Posterior cingulate gyrus (tissue), 11 donors: Measurements from ENCODE around the gene P2RX2.

Source experiments
- DNase-seq, 10 donors: peaks; one replicate each; pipeline versions ENCODE4 v3.0.0 to v3.0.0-alpha.2; 2020 to 2021; ENCODE audit warnings: mixed read lengths in 3 of 10
- intact Hi-C: fragments of 100-400 bp; cut with DNase I; formaldehyde crosslinking; loops from one replicate; pipeline ENCODE4 v1.15.1; 2023

P2RX2 gene

GRCh38 chr12:132651444-132652100, 33.0 kb downstream of the P2RX2 start:
- intact Hi-C loops = no loop called here
- peak in 3 of 10 donors; percentile 11 to 56 (median 39) for DNase-seq

DNA sequence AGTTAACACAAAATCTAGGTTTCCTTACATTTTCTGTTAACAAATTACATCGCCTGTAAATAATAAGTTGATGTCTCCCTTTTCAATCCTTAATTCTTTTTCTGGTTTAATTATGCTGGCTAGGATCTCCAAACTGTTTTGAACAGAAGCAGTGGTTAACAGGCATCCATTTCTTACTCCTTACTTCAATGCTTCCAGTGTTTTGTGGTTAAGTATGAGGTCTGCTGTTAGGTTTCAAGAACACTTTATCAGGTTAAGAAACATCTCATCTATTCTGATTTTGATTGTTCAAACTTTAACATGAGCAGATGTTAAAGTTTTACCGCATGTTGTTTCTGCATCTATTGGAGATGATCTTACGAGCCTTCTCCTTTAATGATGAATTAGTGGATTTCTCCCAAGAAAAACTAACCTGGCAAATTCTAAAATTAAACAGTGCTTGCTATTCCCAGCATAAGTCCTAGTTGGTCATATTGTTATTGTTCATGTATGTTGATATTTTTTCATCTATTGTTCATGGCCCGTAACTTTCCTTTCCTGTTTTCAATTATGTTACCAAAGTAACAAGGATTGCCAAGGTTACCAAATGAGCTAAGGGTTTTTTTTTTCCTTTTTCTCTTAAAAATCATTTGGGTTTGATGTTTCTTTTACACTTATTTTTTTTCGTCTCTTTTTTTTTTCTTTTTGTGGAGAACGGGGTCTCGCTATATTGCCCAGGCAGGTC, 35.2 kb downstream of the P2RX2 start:
- DNase-seq = no peak
- intact Hi-C loops = no loop called here

DNA sequence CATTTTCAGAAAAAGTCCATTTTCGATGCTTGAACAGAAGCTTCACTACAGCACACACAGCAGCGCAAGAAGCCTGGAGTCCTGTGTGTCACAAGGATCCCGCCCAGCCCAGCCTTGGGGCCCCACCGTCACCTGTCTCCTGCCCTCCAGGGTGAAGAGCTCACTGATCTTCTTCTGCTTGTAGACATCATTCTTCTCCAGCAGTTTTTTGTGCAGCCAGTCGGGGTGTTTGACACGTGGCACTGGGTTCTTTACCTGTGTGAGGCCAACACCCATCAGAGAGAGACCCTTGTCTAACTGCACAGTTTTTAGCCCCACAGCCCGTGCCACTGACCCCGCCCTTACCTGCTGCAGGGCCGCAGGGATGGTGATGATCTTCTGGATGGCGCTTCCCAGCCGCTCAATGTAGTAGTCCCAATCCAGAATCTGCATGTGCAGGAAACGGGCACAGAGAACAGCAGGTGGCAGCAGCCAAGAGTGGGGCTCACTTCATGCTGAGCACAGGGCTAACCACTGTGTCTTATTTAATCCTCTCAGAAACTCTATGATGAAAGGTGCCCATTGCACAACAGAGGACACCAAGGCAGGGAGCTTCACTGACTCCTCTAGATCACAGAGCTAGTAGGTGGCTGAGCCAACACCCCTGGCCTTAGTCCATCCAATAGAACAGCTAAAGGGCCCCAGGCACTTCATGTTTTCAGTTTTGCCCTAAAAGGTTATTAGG, 38.6 kb downstream of the P2RX2 start:
- peak in 2 of 10 donors; percentile 38 to 55 for DNase-seq
- intact Hi-C loops = no loop called here

DNA sequence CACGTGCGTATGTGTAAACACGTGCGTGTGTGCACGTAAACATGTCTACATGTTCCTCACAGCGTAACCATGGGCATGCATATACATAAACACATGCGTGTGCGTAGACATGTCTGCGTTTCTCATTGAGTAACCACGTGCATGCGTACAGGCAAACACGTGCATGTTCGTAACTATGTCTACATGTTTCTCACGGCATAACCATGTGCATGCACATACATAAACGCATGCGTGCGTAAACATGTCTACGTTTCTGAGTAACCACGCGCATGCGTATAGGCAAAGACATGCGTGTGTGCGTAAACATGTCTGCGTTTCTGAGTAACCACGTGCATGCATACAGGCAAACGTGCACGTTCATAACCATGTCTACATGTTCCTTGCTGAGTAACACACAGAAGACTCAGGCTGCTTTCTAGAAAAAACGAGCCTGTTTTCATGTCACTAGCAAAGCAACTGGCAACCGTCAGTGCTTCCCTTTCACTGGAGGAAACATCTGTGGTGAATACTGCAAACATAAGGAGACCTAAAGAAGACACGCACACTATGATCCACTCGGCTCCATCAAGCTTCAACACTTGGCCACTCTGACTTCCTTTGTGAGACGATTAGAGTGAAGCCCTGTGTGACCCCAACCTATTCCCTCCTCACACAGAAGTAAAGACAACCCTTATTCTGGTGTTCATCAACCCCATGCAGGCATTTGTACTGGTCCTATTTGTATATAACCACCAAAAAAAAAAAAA, 39.7 kb downstream of the P2RX2 start:
- DNase-seq = peak in 1 of 10 donors; percentile 26
- intact Hi-C loops = no loop called here

DNA sequence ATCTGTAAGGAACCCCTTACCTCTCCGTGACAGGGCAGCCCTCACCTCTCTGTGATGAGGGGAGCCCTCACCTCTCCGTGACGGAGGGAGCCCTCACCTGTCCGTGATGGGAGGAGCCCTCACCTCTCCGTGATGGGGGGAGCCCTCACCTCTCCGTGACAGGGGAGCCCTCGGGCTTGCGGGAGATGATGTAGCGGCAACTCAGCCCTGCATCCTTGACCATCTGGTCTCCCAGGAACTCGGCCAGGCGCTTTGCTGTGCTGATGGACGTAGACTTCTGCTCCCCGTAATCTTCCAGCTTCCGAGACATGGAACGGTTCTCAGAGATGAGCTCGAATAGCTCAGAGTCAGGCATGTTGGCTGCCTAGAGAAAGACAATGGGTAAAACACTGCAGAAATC, 40.6 kb downstream of the P2RX2 start:
- intact Hi-C loops = no loop called here
- peak in 2 of 10 donors; percentile 32 to 56 for DNase-seq

DNA sequence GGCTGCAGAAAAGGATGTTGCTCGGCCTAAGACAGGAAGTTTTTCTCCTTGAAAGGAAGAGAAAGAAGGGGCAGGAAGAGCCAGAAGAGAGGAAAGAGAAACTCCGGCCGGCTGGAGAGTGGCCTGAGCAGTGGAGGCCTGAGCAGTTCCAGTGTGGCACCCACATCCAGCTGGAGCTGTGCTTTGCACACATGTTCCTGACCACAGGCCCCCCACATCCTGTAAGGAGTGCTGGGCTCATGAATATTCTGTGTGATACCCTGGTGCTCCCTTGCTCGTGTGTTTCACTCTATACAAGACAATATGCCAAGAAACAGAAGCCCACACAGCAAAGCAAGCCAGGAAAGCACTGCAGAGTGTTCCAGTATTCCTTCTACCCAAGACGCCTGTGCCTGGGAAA, 41.5 kb downstream of the P2RX2 start:
- intact Hi-C loops = no loop called here

DNA sequence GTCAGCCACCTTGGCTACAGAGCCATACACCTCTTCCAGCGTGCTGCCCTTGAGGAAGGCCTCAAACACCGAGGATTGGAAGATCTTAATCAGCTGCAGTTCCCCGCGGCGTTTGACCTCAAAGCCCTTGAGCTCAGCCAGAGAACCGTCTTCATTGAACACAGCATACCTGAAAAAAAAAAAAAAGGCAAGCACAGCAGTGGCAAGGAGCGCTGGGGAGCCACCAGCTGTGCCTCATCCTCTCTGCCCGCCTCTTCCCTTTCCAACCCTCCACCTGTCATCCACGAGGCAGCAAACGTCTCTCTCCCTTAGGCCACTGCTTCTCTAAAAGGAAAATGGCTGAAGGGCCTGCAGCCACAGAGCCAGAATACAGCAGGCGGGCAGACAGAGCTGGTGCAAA, 42.4 kb downstream of the P2RX2 start:
- intact Hi-C loops = no loop called here
- peak in 2 of 10 donors; percentile 10 to 22 for DNase-seq

More for the DNA sequence above, 41.5 kb downstream of the P2RX2 start:
- DNase-seq = peak in 2 of 10 donors; percentile 34 to 36

DNA sequence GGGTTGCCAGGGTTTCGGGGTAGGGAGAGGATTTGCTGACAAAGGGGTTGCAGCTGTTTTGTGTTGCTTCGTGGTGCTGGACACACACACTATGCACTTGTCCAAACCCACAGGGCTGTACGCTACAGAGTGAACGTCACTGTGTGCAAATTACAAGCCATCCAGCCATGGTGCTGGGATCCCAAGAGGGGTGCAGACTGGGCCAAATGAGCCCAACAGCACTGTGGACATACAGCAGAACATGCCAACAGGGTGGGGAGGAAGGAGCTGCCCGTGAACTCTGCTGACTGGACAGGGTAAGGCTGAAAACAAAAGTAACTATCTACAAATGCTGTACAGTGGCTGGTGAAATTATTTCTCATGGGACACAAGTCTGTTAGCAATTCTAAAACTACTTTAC, 43.4 kb downstream of the P2RX2 start:
- DNase-seq = peak in 1 of 10 donors; percentile 36
- intact Hi-C loops = no loop called here

- peak in 2 of 10 donors; percentile 43 to 53 for DNase-seq
- intact Hi-C loops = no loop called here
These were observed 44.6 kb downstream of the P2RX2 start for GRCh38 chr12:132662901-132663755.

DNA sequence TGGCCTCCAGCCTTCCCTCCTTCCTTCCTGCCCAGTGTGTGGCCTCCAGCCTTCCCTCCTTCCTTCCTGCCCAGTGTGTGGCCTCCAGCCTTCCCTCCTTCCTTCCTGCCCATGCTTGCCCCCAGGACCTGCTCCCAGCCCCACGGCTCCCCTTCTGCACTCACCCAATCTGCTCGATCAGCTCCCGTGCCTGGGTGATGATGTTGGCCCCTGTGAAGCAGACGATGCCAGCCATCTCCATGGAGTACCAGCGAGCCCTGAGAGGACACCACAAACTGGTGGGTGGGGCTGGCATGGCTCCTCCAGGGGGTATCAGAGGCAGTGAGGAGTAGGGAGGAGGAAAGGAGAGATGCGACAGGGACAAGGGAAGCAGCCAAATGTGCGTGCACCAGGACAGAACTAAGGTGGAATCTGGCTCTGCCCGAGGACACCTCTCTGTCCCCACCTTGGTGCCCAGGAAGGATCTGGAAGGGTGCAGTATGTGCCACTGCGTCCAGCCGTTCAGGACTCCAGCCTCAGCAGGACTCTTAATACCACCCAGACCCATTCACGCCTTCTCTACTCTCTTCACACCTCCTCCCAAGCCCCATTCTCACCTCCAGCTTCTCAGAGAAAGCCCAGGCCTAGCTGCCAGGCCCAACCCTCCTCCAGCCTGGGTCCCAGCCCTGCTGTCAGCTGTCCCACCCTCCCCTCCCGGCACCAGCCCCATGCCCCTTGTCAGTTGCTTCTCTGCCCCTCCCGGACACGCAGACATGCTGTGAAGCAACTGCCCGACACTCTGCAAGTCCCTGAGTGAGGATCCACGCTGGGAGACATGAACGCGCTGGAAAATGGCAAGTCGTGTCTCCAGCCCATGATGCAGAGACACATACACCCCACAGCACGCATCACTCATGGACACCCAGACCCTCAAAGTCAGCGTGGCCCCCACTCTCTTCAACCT, 45.9 kb downstream of the P2RX2 start:
- intact Hi-C loops = no loop called here

DNA sequence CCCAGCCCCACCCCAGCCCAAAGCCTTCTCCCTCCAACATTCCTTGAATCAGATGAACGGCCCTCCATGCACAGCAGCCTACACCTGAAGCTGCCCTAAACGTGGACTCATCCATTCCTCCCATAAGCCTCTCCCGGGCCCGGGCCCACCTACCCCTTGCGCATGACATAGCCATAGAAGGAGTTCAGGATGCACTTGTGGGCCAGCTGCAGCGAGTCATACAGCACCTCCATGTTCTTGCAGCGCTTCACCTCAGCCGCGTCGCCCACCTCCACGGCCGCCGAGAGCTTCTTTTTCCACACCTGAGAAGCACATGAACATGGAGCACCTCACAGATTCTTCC, 46.5 kb downstream of the P2RX2 start:
- intact Hi-C loops = no loop called here
- DNase-seq = peak in 1 of 10 donors; percentile 27

More for the DNA sequence above, 45.9 kb downstream of the P2RX2 start:
- peak in 2 of 10 donors; percentile 39 to 63 for DNase-seq

GRCh38 chr12:132665794-132666193, 47.2 kb downstream of the P2RX2 start:
- DNase-seq = peak in 1 of 10 donors; percentile 42
- intact Hi-C loops = no loop called here

DNA sequence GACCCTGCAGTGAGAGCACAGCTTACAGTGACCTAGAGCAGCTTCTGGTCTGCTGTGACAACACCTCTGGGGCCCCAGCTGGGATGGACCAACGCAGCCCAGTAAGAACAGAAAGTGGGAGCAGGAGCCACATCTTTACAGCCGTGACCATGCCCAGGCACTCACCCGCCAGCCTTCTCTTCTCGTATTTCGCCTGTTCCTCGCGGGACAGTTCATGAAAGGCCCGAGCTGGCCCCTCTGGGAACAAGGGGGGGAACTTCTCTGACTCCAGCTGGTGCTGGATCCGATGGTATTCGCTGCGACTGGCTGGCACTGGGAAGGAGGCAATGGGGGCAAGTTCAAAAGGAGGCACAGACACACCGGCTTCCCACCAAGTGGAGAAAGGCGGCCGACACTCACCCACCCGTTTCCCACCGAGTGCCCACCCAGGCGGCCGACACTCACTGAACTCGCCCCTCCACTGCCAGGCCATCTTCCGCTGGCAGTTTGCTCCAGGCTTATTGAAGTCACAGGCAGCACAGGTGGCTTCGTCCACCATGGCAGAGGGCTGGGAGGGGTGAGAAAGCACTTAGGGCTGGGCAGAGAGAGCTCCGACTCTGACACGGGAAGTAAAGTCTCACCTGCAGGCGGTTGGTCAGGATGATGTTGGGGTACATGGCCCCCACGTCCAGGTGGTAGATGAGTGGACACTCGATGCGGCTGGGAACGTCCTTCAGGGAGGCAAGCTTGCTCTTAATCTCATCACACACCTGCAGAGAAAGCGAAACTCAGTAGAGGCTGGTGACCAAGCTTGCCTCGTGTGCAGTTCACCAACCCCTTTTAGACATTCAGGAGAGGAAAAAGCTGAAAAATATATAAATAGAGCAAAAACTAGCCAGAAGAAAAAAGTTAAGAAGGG, 49.9 kb downstream of the P2RX2 start:
- intact Hi-C loops = no loop called here
- peak in 2 of 10 donors; percentile 58 to 70 for DNase-seq

DNA sequence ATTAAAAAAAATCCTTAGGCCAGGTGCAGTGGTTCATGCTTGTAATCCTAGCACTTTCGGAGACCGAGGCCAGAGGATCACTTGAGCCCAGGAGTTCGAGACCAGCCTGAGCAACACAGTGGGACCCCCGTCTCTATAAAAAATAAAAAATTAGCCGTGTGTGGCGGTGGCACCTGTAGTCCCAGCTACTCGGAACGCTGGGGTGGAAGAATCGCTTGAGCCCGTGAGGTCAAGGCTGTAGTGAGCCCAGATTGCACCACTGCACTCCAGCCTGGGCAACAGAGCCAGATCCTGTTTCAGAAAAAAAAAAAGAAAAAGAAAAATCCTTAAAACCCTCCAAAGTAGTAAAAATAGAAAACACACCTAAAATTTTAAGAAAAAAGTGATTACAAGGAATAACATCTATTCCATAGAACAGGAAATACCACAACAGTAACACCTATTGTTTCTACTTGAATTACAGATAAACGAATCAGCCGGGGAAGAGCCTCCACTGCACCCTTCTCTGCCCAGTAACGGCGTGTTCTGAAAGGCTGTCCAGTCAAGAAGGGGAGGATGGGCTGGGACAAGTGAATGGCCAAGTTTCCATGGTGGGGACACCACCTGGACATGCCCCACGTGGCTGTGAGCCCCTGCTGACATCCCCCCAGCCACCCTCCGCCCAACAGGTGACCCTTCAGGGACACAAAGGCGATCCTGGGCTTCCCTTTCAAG, 50.7 kb downstream of the P2RX2 start:
- intact Hi-C loops = no loop called here
- peak in 2 of 10 donors; percentile 54 to 55 for DNase-seq
